Central memory CD8-positive, alpha-beta T cell (primary cell): ENCODE results near the gene ILF2.

Source experiments
- ATAC-seq: fragments of 150-1000 bp; cut with Tn5 transposase; replicated peaks from 2 replicates; pipeline ENCODE4 v1.10.0; 2022; ENCODE audit warnings: mild to moderate bottlenecking, moderate FRiP score, moderate number of reproducible peaks; ENCODE audit not compliant: poor library complexity, severe bottlenecking; ENCODE audit errors: extremely low read depth
- DNase-seq, 2 donors: peaks; one replicate each; pipeline ENCODE4 v3.0.0; 2021; ENCODE audit warnings: low spot score in 2 of 2
- H3K27ac Mint-ChIP-seq: one replicate; pipeline ENCODE4 v1.8.0; 2022; ENCODE audit warnings: low read depth, mild to moderate bottlenecking, moderate library complexity, mixed read lengths
- H3K27me3 Mint-ChIP-seq: one replicate; pipeline ENCODE4 v1.8.0; 2022; ENCODE audit warnings: mixed read lengths
- H3K36me3 Mint-ChIP-seq: one replicate; pipeline ENCODE4 v1.8.0; 2022; ENCODE audit warnings: mild to moderate bottlenecking, moderate library complexity, mixed read lengths; ENCODE audit not compliant: insufficient read depth
- H3K4me1 Mint-ChIP-seq: one replicate; pipeline ENCODE4 v1.8.0; 2022; ENCODE audit warnings: mixed read lengths
- H3K4me3 Mint-ChIP-seq: one replicate; pipeline ENCODE4 v1.8.0; 2022; ENCODE audit warnings: mild to moderate bottlenecking, moderate library complexity, mixed read lengths
- H3K9me3 Mint-ChIP-seq: one replicate; pipeline ENCODE4 v1.8.0; 2022; ENCODE audit warnings: mixed read lengths

ILF2 gene

DNA sequence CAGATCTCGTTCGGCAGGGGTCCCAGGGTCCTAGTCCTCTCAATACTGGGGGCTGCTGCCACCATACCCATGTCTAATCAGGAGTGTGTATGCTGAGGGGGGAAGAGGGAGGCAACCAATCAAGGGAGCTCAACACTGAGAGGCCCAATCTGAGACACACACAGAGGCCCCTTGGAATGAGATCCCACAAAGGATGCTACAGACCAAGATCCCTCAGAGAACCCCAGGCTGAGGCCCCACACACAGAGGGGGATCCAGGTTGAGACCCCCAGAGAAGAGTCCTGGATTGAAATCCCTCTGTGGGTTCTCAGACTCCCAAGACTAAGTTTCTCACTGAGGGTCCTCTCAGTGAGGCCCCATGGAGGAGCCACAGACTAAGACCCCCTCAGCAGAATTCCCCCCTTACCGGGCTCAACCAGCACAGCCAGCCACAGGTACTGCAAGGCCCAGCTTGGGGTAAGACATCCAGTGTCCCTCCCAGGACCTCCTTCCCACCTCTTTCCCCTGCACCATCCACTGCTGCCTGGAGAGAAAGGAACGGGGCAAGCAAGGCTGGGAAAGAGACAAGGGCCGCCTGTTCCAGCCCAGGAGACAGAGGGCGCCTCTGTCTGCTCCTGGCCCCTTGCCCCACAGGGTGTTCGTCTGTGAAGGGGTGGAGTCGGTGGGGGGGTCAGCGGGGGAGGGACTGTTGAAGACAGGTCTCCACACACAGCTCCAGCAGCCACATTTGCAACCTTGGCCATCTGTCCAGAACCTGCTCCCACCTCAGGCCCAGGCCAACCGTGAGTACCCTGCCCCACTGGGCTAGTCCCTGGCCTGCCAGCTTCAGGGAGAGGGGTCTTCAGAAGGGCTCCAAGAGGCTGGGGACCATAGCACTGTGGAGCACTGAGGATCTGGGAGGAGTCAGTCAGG lies 42.8 kb downstream of the ILF2 start, which contains the start of gene S100A1:
Gene S100A1, plus strand, starts transcription at position 720 of the 912 bp plus-strand sequence. CDS start 2,088 bp downstream, outside the sequence.
- no peaks in the 10 kb centered on the region for H3K36me3 Mint-ChIP-seq
- H3K4me1 Mint-ChIP-seq = peaks cover 1% of the 10 kb centered on the region
- no peak for DNase-seq
- H3K9me3 Mint-ChIP-seq = no peaks in the 10 kb centered on the region
- H3K4me3 Mint-ChIP-seq = no peak within 1 kb of the TSS
- no peaks in the 10 kb centered on the region for H3K27me3 Mint-ChIP-seq
- ATAC-seq = no peak
- H3K27ac Mint-ChIP-seq = no peak within 1 kb of the TSS

DNA sequence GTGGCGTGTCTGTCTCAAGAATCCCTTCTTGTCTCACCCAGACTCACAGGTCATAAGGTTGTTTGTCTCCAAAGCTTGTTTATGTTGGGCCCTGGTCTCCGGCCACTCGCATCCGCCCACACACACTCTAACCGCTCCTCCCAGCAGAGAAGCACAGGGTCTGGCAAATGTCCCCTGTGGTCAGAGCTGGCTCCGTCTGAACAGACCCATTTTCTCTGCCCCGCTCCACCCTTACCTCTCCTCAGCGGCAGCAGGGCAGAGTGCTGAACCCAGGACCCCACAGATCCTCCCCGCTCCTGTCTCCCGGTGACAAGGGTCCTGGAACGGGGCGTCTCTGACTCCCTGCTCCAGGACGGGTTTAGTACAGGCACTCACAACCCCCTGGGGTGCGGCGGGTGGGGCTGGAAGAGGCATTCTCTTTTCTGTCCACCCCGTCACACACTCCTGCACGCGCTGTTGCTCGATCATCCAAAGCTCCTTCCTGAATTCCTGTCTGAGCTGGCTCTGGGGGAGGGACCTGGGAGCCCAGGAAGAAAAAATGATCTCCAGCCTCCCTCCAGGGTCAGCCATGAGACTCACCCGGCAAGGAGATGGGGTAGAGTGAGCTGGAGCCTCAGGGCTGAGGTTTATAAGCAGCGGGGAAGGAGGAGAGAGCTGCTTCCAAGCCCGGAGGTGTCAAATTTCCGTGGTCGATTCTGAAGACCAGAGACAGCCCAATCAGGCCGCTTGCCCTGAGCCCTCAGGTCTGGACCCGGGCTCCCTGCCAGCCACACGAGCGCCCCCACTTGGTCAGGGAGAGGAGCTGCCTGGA lies 43.7 kb downstream of the ILF2 start, which contains the start of gene S100A13:
Gene S100A13, minus strand, starts transcription at position 602 of the 811 bp plus-strand sequence. CDS start 1,033 bp downstream, outside the sequence.
- H3K4me3 Mint-ChIP-seq = no peak within 1 kb of the TSS
- ATAC-seq = no peak

DNA sequence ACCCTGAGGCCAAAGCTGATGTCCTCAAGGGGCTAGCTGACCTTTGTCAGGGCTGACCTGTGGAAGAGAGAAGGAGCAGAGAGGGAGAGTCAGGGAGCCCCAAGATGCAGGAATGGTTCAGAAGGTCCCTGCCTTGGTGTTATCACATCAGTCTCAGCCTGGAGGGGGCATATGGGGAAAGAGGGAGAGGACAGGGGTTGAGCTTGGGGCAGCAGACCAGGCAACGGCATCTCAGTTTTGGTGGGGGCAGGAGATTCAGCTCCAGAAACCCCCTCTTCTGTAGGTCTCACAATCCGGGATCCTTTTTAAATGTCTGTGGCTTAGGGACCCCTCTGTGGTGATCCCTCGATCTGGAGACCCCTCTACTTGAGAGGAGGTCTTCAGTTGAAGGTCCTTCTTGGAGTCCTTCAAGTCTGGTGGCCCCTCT lies 44.3 kb downstream of the ILF2 start:
- DNase-seq (no peak), ATAC-seq (no peak)
- H3K36me3 Mint-ChIP-seq = no peaks in the 10 kb centered on the region
- H3K4me1 Mint-ChIP-seq = no peaks in the 10 kb centered on the region
- H3K9me3 Mint-ChIP-seq = no peaks in the 10 kb centered on the region
- H3K27me3 Mint-ChIP-seq = no peaks in the 10 kb centered on the region
- no peak overlapping the region for H3K4me3 Mint-ChIP-seq
- H3K27ac Mint-ChIP-seq = no peak overlapping the region

More for the DNA sequence above, 43.7 kb downstream of the ILF2 start, which contains the start of gene S100A13:
- Mint-ChIP-seq H3K27ac (no peak within 1 kb of the TSS), H3K4me1 (no peaks in the 10 kb centered on the region), H3K27me3 (no peaks in the 10 kb centered on the region), H3K36me3 (no peaks in the 10 kb centered on the region), H3K9me3 (no peaks in the 10 kb centered on the region)
- DNase-seq = no peak

DNA sequence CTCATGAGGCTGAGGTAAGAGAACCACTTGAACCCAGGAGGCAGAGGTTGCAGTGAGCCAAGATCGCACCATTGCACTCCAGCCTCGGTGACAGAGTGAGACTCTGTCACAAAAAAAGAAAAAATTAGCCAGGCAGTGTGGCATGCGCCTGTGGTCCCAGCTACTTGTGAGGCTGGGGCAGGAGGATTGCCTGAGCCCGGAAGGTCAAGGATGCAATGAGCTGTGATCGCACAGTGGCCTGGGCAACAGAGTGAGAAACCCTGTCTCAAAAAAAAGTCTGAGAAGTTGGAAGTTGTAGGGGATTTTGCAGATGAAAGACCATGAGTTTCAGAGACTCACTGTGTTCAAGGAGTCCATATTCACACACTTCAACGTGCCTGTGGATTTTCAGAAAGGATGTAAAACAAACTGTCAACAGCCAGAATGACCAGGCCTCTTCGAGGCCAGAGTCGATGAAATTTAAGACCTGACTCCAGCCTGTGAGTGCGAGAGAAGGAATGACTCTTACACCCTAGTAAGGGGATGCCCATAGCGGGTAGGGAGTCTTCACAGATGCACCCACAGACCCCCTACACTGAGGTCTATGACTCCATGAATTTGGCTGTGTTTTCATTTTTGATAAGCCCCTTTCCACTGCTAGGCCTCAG lies 45.7 kb downstream of the ILF2 start:
- no peaks in the 10 kb centered on the region for H3K9me3 Mint-ChIP-seq
- DNase-seq (no peak), ATAC-seq (no peak)
- H3K36me3 Mint-ChIP-seq = no peaks in the 10 kb centered on the region
- H3K4me3 Mint-ChIP-seq = no peak overlapping the region
- H3K4me1 Mint-ChIP-seq = no peaks in the 10 kb centered on the region
- no peak overlapping the region for H3K27ac Mint-ChIP-seq
- no peaks in the 10 kb centered on the region for H3K27me3 Mint-ChIP-seq

DNA sequence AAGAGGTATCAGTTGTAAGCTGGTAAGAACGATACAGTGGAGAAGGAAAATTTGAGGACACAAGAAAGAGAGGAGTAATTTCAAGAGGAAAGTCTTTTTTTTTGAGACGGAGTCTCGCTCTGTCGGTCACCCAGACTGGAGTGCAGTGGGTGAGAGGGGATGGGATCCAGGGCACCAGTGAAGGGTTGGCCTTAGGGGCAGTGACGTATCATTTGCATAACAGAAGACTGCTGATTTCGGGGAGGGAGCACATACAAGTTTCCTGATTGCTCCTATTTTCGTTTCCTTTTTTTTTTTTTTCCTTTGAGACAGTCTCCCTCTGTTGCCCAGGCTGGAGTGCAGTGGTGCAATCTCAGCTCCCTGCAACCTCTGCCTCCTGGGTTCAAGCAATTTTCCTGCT lies 47.7 kb downstream of the ILF2 start:
- H3K36me3 Mint-ChIP-seq = no peaks in the 10 kb centered on the region
- no peak overlapping the region for H3K4me3 Mint-ChIP-seq
- no peaks in the 10 kb centered on the region for H3K4me1 Mint-ChIP-seq
- no peak overlapping the region for H3K27ac Mint-ChIP-seq
- DNase-seq (no peak), ATAC-seq (no peak)
- no peaks in the 10 kb centered on the region for H3K27me3 Mint-ChIP-seq
- no peaks in the 10 kb centered on the region for H3K9me3 Mint-ChIP-seq

DNA sequence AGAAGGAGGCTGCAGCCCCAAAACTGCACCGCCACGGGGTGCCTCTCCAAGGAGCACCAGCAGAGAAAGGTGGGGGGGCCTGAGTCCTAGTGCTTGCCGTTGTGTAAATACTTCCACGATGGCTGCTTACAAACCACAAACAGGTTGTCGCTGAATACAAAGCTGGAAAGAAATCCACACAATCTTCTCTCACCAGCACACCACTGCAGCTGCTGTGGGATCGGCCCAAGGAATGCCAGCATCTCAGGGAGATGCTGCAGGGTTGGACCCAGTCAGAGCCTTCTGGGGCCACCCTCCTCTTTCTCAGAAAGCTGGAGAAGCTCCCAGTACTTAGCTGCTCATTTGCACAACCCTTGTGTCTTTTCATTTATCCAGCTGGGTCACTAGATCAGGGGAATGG lies 51.6 kb downstream of the ILF2 start:
- Mint-ChIP-seq H3K9me3 (no peaks in the 10 kb centered on the region), H3K27me3 (peaks cover 8% of the 10 kb centered on the region), H3K36me3 (no peaks in the 10 kb centered on the region), H3K4me1 (no peaks in the 10 kb centered on the region), H3K27ac (no peak overlapping the region), H3K4me3 (no peak overlapping the region)
- ATAC-seq = no peak
- no peak for DNase-seq

DNA sequence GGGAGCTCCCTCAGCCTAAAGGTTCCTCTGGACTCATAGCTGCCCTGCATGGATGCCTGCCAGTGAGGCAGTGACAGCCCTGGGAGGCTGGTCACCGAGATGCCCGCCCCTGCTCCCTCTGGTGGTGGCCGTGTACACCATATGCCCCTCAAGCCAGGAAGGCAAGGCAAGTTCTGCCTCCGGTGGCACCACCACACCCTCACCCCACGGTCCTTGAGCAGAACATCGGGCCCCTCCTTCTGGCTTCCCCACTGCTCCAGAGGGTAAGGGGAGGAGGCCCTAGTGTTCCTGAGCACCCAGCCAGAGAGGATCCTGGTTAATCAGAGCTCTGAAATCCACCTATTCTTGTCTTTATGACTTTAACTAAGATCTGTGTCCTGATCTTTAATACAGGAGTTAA lies 53.1 kb downstream of the ILF2 start:
- Mint-ChIP-seq H3K4me3 (no peak overlapping the region), H3K27ac (no peak overlapping the region), H3K27me3 (peaks cover 14% of the 10 kb centered on the region), H3K36me3 (peaks cover 2% of the 10 kb centered on the region), H3K9me3 (no peaks in the 10 kb centered on the region), H3K4me1 (no peaks in the 10 kb centered on the region)
- peak; percentile 32 to 34 for DNase-seq
- peak; percentile 67 for ATAC-seq

DNA sequence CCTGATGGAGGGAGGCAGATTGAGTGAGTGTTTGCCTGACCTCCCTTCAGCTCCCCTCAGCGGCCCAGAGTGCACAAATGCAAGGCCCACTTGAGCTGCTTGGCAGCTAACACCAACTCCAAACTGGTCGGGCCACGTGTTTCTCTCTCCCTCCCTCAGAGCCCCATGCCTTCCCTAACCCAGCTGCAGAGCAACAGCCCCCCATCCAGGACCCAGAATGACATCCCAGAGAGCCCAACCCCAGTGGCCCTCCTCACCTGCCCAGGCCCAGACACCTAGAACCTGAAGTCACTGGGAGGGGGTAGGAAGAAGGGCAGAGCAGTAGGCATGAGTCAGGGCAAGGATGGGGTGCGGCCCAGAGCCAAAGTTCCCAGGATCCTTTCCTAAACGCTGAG lies 53.9 kb downstream of the ILF2 start:
- no peaks in the 10 kb centered on the region for H3K9me3 Mint-ChIP-seq
- H3K4me3 Mint-ChIP-seq = no peak overlapping the region
- H3K27ac Mint-ChIP-seq = no peak overlapping the region

DNA sequence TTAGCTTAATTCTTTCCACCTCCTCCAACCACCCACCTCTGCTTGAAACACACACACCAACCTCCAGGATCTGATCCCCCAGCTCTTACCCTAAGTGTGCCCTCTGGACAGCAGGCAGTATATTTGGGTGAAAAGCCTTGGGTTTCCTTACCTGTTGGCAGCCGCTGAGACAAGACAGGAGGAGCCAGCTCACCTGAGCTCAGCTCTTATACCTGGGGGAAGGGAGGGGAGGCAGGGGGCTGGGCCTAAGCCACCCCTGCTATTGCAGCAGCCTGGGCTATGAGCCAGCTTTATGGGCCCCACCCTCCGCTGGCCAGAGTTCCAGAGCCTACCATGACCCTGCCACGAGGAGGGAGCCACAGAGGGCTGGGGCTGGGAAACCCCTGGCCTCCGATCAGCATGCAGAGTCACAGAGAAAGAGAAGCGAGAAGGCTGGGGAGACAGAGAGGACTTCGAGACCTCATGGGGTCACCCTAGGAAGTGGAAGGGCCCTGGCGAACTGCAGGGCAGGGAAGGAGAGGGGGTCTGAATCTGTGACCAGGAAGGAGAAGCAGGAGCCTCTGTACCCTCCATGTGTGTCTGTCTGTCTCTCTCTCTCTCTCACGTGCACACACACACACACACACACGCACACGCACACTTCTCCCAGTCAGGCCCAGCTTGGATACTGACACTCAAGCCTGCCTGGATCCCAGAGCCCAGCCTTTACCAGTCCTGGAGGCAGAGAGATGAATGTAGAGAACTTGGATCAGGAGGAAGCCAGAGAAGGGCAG lies 54.5 kb downstream of the ILF2 start, which contains the start of gene S100A14:
Gene S100A14, minus strand, starts transcription at position 182 of the 773 bp plus-strand sequence. CDS start 467 bp downstream, outside the sequence.
- peaks cover 5% of the 10 kb centered on the region for H3K36me3 Mint-ChIP-seq
- H3K27ac Mint-ChIP-seq = no peak within 1 kb of the TSS
- ATAC-seq = no peak
- no peaks in the 10 kb centered on the region for H3K4me1 Mint-ChIP-seq
- no peaks in the 10 kb centered on the region for H3K9me3 Mint-ChIP-seq
- peaks cover 14% of the 10 kb centered on the region for H3K27me3 Mint-ChIP-seq
- H3K4me3 Mint-ChIP-seq = no peak within 1 kb of the TSS
- no peak for DNase-seq

More for the DNA sequence above, 53.9 kb downstream of the ILF2 start:
- ATAC-seq (no peak), DNase-seq (no peak)
- Mint-ChIP-seq H3K4me1 (no peaks in the 10 kb centered on the region), H3K27me3 (peaks cover 14% of the 10 kb centered on the region), H3K36me3 (peaks cover 4% of the 10 kb centered on the region)

DNA sequence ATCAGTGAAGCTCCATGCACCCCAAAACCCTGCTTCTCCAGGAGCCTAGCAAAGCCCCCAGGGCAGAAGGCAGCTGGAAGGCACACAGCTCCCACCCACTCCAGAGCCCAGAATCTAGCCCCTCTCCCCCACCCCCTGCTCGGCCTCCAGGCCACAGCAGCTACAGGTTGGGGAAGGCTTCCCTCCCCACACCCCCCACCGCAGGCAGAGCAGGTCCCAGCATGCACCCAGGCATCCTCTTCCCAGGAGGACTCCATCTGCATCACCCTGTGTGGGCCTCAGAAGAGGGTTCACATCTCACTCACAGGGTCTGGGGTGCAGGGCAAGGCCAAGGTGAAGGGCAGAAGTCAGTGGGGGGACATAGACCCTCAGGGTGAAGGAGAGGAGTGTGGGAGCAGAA lies 55.4 kb downstream of the ILF2 start:
- Mint-ChIP-seq H3K36me3 (peaks cover 5% of the 10 kb centered on the region), H3K9me3 (no peaks in the 10 kb centered on the region), H3K4me3 (no peak overlapping the region), H3K4me1 (no peaks in the 10 kb centered on the region), H3K27ac (no peak overlapping the region), H3K27me3 (peaks cover 14% of the 10 kb centered on the region)
- ATAC-seq (no peak), DNase-seq (no peak)

DNA sequence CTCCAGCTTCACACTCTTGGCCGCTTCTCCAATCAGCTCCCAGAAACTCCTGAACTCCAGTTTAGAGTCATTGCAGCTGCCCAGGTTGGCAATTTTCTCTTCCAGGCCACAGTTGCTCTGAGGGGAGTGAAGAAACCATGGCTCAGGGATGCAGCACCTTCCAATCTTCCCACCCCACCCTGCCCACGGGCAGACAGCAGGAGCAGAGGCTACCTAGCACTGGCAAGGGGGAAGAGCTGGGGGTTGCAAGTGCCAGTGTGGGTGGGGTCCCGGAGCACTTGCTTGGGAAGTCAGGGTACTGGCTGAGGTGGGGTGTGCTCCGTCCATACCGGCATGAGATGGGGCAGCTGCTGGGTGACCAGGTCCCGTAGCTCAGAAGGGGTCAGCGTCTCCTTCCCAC lies 55.9 kb downstream of the ILF2 start:
- H3K27ac Mint-ChIP-seq = no peak overlapping the region
- H3K9me3 Mint-ChIP-seq = no peaks in the 10 kb centered on the region
- H3K4me3 Mint-ChIP-seq = no peak overlapping the region
- no peak for DNase-seq
- H3K36me3 Mint-ChIP-seq = peaks cover 5% of the 10 kb centered on the region
- no peak for ATAC-seq
- peaks cover 14% of the 10 kb centered on the region for H3K27me3 Mint-ChIP-seq
- no peaks in the 10 kb centered on the region for H3K4me1 Mint-ChIP-seq
